Measurements from ENCODE around the gene LPCAT1. TPM values are rescaled to one million over a fixed set of nuclear protein-coding genes. Genes with fewer than 3 reads are reported as not detected.
"Not testable (repeated sequence)": the region's sequence is repeated elsewhere in the genome, so short reads cannot be mapped to it uniquely, and the experiment has no call there.

LPCAT1 gene
- total and polyA plus RNA-seq, 2 of the 13 experiments (the other 11 are each of a cell fraction or from before 2014, with no cell fraction given) = 29.8 to 90.6 TPM

- H3K4me2 ChIP-seq (ENCODE audit: low read depth, low read length) = no peak overlapping the region
- BruUV-seq (replicated peaks) = no TSS peak
- H3K27ac ChIP-seq (ENCODE audit: extremely low read length, insufficient read depth, low read length) = peak overlapping the region; percentile 5
- H3K4me3 ChIP-seq (replicated peaks in 1 of 3; ENCODE audit: insufficient read depth in 1 of 3, low read depth in 2 of 3, low read length in 3 of 3) = no peak overlapping the region
- in situ Hi-C loops (cut with HindIII; ENCODE audit: extremely low pct_ligation_motif_present, low pct_unique_long_range_greater_than_20kb) = no loop called here
- no peaks in the 10 kb centered on the region for H4K20me1 ChIP-seq (ENCODE audit: insufficient read depth, low read length)
- H3K79me2 ChIP-seq (ENCODE audit: insufficient read depth, low read length) = no peaks in the 10 kb centered on the region
- ChIA-PET CTCF (ENCODE audit: low intra/inter-chr PET ratio, low total read pairs) (no interaction called here), POLR2A (no interaction called here)
- TF ChIP-seq CTCF (CRISPR knock-in tag; IDR thresholded peaks at IDR 0.05) (peak; percentile 27; the same call in 1 of the 2 replicates), SPEN (CRISPR knock-in tag; IDR thresholded peaks at IDR 0.05; ENCODE audit: low read depth) (no peak), STAG1 (CRISPR knock-in tag; IDR thresholded peaks at IDR 0.05) (peak; percentile 34), RAD21 (CRISPR knock-in tag; IDR thresholded peaks at IDR 0.05) (0 out of 2 replicates have a peak, but pooled peaks have one; percentile 19)
- no peak overlapping the region for H2AFZ ChIP-seq (ENCODE audit: low read length)
- no peaks in the 10 kb centered on the region for H3K27me3 ChIP-seq (ENCODE audit: control insufficient read depth in 1 of 2, insufficient read depth in 2 of 2, low read length in 2 of 2)
- peaks cover 32% of the 10 kb centered on the region for H3K4me1 ChIP-seq (ENCODE audit: insufficient read depth, low read length)
- no peak for DNase-seq (ENCODE audit: low spot score)
- H3K36me3 ChIP-seq (replicated peaks in 1 of 2; ENCODE audit: control insufficient read depth in 1 of 2, insufficient read depth in 2 of 2, low read length in 2 of 2) = no peaks in the 10 kb centered on the region
- H3K9me3 ChIP-seq (ENCODE audit: low read length) = no peaks in the 10 kb centered on the region
- no peak for FAIRE-seq
- peak; percentile 41 for ATAC-seq
- intact Hi-C loops (cut with micrococcal nuclease; ENCODE audit: unreplicated experiment) = no loop called here
- WGBS (ENCODE audit: low lambda C conversion rate) = 40% methylated on average over 1 of the region's 3 CpGs
- no peak overlapping the region for H3K9ac ChIP-seq (ENCODE audit: insufficient read depth, low read depth, low read length)
Measured at GRCh38 chr5:1540166-1540565, 16.4 kb upstream of the LPCAT1 start.

GRCh38 chr5:1539393-1540161 lies 15.8 kb upstream of the LPCAT1 start:
- WGBS (ENCODE audit: low lambda C conversion rate) = 62% methylated on average over 3 of the region's 8 CpGs
- H3K36me3 ChIP-seq (replicated peaks in 1 of 2; ENCODE audit: control insufficient read depth in 1 of 2, insufficient read depth in 2 of 2, low read length in 2 of 2); BruUV-seq (replicated peaks); H3K9me3 ChIP-seq (ENCODE audit: low read length); H3K79me2 ChIP-seq (ENCODE audit: insufficient read depth, low read length); in situ Hi-C loops (cut with HindIII; ENCODE audit: extremely low pct_ligation_motif_present, low pct_unique_long_range_greater_than_20kb); H3K4me2 ChIP-seq (ENCODE audit: low read depth, low read length); intact Hi-C loops (cut with micrococcal nuclease; ENCODE audit: unreplicated experiment); POLR2A ChIA-PET; H2AFZ ChIP-seq (ENCODE audit: low read length); ATAC-seq; H4K20me1 ChIP-seq (ENCODE audit: insufficient read depth, low read length); H3K9ac ChIP-seq (ENCODE audit: insufficient read depth, low read depth, low read length); FAIRE-seq; H3K27me3 ChIP-seq (ENCODE audit: control insufficient read depth in 1 of 2, insufficient read depth in 2 of 2, low read length in 2 of 2); H3K4me3 ChIP-seq (replicated peaks in 1 of 3; ENCODE audit: insufficient read depth in 1 of 3, low read depth in 2 of 3, low read length in 3 of 3); CTCF ChIA-PET (ENCODE audit: low intra/inter-chr PET ratio, low total read pairs); DNase-seq (ENCODE audit: low spot score); TF ChIP-seq NR2F6 (CRISPR knock-in tag; IDR thresholded peaks at IDR 0.05): not testable (repeated sequence)
- Histone ChIP-seq H3K4me1 (ENCODE audit: insufficient read depth, low read length) (peaks cover 32% of the 10 kb centered on the region), H3K27ac (ENCODE audit: extremely low read length, insufficient read depth, low read length) (peak overlapping the region; percentile 5)
- peak; percentile 43; the same call in 1 of the 2 replicates for TF ChIP-seq NR2F6 (IDR thresholded peaks at IDR 0.05)
- 0 out of 4 replicates have a peak, but pooled peaks of 1 of the 2 experiments have one; percentile 31 for TF ChIP-seq NR2F1 (CRISPR knock-in tag; IDR thresholded peaks at IDR 0.05)

Measured in HepG2 (cell line).